NCI-H187 (cell line): Measurements from ENCODE around the gene AGBL5.
A peak's percentile ranks its signal among the peaks of the same experiment; 100 is the strongest.
"Not testable (repeated sequence)": the region's sequence is repeated elsewhere in the genome, so short reads cannot be mapped to it uniquely, and the experiment has no call there.

Experiments
- DNase-seq, 2 experiments: peaks; one replicate each; lab custom pipeline; 2025; lab: John Stamatoyannopoulos, UW

Gene AGBL5

GRCh38 chr2:27051902-27052645, 606 bp downstream of the AGBL5 start:
- DNase-seq: no peak

- DNase-seq: no peak
Measured at GRCh38 chr2:27053321-27053720, 1.9 kb downstream of the AGBL5 start.

DNA sequence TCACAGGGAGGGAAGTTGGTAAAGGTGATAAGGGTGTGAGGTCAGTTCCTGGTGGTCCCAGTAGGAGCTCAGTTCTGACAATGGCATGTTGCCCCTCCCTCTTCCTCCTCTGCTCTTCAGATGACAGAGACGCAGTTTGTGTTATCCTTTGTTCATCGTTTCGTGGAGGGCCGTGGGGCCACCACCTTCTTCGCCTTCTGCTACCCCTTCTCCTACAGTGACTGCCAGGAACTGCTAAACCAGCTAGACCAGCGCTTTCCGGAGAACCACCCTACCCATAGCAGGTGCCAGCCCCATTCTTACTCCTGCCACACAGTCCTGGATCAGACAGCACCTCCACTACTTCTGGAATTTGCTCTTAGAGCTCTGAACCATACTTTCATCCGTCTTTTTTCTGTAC, 2.3 kb downstream of the AGBL5 start:
- no peak for DNase-seq

- DNase-seq: no peak
Measured at GRCh38 chr2:27054721-27055120, 3.3 kb downstream of the AGBL5 start.

DNA sequence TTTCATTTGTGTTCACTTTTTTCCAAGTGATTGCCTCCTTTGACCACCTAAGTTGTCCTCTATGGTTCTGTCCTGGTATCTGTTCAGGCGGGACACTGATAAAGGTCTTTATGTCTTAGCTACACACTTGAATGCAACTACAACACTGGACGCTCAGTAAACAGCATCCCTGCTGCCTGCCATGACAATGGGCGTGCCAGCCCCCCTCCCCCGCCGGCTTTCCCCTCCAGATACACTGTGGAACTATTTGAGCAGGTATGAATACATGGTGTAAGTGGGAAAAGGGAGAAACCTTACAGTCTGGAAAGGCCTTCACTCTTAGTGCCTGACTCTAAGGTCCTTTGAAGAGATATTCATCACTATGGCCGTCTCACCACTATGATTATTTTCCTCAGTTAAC, 5.7 kb downstream of the AGBL5 start:
- no peak for DNase-seq

DNA sequence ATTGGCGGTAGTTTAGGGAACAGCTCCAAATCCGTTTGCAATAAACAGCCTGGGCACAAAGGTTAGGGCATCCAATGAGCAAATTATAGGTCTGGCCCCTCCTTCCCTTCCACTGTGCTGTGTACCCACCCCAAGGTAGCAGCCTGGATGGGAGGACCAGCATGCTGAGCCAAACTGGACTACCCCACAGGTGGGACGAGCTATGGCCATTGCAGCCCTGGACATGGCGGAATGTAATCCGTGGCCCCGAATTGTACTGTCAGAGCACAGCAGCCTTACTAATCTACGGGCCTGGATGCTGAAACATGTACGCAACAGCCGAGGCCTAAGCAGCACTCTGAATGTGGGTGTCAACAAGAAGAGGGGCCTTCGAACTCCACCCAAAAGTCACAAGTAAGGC, 6.7 kb downstream of the AGBL5 start:
- DNase-seq: no peak

DNA sequence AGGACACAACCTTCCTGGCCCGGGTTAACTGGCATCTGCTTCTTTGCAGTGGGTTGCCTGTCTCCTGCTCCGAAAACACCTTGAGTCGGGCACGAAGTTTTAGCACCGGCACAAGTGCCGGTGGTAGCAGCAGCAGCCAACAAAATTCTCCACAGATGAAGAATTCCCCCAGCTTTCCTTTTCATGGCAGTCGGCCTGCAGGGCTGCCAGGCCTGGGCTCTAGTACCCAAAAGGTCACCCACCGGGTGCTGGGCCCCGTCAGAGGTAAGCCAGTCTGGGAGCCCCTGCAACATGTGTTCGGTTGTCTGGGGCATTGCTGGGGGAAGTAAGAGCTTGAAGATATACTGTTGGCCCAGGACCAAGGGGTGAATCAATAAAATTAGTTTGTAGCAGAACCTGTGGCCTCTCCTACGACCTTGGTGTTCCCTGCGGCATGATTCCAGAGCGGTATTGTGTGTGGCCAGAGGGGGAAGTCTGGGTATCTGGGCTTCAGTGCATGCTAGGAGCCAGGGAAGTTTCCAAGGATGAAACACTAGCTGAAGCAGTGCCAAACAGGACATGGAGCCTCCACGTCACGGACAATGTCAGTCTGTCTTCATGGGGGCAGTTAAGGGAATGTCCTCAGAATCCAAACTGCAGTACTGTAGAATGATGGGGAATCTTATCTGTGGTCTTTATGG, 7.8 kb downstream of the AGBL5 start:
- no peak for DNase-seq

- DNase-seq: peak in 1 of 2 experiments; percentile 29
Measured at GRCh38 chr2:27060323-27060722, 8.9 kb downstream of the AGBL5 start.

GRCh38 chr2:27065128-27065527, 13.7 kb downstream of the AGBL5 start:
- no peak for DNase-seq

- DNase-seq: no peak
Measured at GRCh38 chr2:27067385-27067784, 15.9 kb downstream of the AGBL5 start.

DNA sequence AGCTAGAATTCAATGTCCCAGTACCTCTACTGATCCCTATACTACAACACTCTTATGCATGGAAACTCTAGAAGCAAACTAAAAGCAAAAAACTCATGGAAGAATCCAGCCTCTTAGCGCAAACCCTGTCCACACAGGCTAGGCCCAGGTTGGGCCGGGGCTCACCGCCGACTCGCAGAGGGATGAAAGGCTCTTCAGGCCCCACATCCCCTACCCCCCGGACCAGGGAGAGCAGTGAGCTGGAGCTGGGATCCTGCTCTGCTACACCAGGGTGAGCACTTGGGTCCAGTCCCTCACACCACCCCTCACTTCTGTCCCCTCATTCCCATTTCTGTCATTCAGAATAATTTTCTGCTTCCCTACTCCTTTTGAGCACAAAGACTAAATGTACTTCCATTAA, 18.0 kb downstream of the AGBL5 start:
- no peak for DNase-seq

- DNase-seq: no peak
Measured at GRCh38 chr2:27069961-27070618, 18.6 kb downstream of the AGBL5 start.

- no peak for DNase-seq
Measured at GRCh38 chr2:27070653-27071276, 19.3 kb downstream of the AGBL5 start.

- peak; percentile 86 to 95 for DNase-seq
Measured at GRCh38 chr2:27071277-27071989, 20.0 kb downstream of the AGBL5 start, which contains the start of gene OST4. OST4 (minus strand) TSS chr2:27071654.

DNA sequence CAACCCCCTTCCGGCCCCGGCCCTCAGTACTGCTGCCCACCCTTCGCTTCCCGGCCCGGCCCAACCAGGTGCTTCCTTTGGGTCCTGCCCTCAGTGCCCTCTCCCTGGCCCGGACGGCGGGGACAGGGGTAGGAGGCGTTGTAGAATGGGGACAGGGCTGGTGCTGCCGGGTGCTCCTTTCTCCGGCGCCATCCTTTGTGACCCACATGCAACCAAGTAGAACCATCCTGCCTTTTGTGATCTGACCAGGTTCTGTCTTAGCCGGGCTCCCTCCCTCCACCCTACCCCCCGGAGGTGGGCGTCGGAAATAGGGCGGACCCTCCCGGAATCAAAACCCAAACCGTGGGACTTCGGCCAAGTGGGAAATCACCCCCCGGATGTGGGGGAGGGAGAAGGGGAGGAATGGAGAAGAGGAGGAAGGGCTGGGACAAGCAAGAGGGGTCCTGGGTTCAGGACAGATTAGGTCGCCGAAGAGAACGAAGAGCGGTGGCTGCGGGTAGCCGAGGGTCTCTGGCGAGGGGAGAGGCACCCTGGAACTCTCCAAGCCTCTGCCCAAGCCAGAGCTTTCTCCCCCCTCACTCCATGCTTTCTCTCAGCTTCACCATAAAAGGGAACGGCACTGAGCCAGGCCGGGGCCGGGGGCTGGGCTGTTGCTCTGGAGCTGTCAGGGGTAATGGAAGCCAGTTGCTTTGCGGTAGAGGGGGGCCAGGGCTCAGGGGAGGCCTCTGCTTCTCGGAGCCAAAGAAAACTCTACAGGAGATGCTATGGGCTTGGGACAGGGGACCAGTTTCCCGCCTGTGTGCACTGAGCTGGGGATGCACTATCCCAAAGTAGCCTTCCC, 20.7 kb downstream of the AGBL5 start:
- DNase-seq: no peak

- DNase-seq: no peak
Measured at GRCh38 chr2:27072920-27073319, 21.5 kb downstream of the AGBL5 start.

DNA sequence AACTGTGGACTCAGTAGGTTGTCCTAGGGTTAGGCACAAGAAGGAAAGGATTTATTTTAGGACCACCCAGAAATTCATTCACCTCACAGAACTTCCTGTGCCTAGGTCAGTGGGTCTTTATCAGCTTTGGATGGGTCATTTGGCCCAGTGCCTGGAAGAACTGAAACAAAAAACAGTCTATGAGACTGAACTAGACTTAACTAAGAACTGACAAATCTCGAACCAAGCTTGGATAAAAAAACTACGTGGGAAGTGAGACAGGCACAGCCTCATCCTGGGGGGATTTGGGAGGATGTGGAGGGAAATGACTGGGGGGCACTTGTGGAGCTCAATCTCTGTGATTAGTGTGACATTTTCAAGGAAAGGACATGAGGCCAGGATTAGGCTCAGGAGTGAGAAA, 22.3 kb downstream of the AGBL5 start:
- DNase-seq: no peak

DNA sequence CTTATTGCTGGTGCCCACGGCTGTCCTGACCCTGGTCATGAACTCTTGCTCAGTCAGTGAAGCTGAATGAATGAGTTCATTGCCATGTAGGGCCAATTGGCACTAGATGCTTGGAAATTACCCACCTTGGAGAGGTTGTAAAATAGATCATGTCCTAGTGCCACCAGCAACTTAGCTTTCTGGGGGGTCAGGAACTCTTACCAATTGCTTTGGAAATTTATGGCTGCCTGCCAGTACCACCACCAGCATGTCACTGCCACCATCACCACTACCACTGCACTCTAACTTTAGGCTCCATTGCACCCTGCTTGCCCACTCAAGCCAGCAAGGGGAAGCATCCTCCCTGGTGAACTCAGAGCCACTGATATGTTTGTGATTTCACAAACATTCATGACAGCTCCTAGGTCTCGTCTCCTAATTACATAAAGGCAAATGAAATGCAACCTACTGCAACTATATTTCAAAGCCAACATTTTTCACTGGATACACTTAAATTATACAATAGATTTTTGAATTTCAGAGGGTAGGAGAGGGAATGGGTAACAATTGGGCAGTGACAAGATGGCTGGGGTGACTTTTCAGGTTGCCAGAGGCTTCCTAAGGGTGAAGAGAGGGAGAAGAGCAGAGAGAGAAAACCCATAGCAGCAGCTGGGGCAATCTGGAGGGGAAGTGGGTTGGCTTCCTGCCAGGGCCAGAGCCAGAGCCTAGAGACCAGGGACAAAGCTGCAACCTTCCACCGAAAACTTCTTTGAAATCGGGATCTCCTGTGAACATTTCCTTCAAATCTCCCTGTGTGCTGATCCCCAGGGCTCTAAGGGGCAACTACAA, 23.5 kb downstream of the AGBL5 start:
- DNase-seq: no peak

GRCh38 chr2:27075566-27075871, 24.1 kb downstream of the AGBL5 start:
- not testable (repeated sequence) for DNase-seq

DNA sequence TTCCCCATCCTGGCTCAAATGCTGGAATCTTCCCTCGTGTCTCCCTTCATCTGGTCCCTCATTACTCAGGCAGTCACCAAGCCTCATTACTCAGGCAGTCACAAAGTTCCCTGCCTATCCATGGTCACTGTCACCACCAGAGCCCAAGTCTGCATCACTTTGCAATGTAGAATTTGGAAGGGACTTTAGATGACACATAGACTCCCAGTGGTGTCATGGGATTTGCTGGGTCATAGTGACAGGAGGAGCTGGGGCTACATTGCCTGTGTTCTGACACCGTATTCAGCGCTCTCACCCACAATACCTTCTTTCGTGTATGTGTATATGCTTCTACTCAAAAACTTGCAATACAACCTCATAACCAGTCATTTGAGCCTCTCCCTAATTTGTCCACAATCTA, 24.9 kb downstream of the AGBL5 start:
- no peak for DNase-seq
